GM23338 (cell line): Measurements from ENCODE around the gene RNF181.

ENCODE experiments used
- CREB1 ChIP-seq: fragments of 250-450 bp; sonication (Bioruptor Pico); IDR thresholded peaks from 2 replicates; pipeline ENCODE4 v1.5.0; 2020; ENCODE audit warnings: low read depth, mild to moderate bottlenecking, moderate library complexity
- EZH2 ChIP-seq: fragments of 200-600 bp; sonication (generic); IDR thresholded peaks from one replicate; pipeline ENCODE4 v1.8.0; 2017; ENCODE audit warnings: antibody characterized with exemption, mild to moderate bottlenecking, low read depth; ENCODE audit not compliant: unreplicated experiment
- EZH2phosphoT487 ChIP-seq: fragments of 200-600 bp; sonication (generic); IDR thresholded peaks from one replicate; pipeline ENCODE4 v1.8.1; 2018; ENCODE audit warnings: antibody characterized with exemption; ENCODE audit not compliant: unreplicated experiment
- JUNB ChIP-seq: IDR thresholded peaks from one replicate; pipeline ENCODE4 v1.6.1; 2016; ENCODE audit warnings: antibody characterized with exemption; ENCODE audit not compliant: unreplicated experiment
- POLR2AphosphoS5 ChIP-seq: IDR thresholded peaks from 2 replicates; pipeline ENCODE4 v1.6.1; 2016; ENCODE audit warnings: antibody characterized with exemption, low read depth
- STAT1 ChIP-seq: IDR thresholded peaks from one replicate; pipeline ENCODE4 v1.6.1; 2016; ENCODE audit warnings: antibody characterized with exemption; ENCODE audit not compliant: unreplicated experiment
- ZNF114 ChIP-seq: fragments of 250-450 bp; sonication (Bioruptor Pico); IDR thresholded peaks from 2 replicates; pipeline ENCODE4 v1.5.0; 2020; ENCODE audit warnings: mild to moderate bottlenecking, moderate library complexity
- ZNF331 ChIP-seq: fragments of 250-450 bp; sonication (Bioruptor Pico); IDR thresholded peaks from 2 replicates; pipeline ENCODE4 v1.5.0; 2020; ENCODE audit warnings: low read depth, mild to moderate bottlenecking, moderate library complexity
- TF ChIP-seq, protein P1 (sequence below), 2 experiments: fragments of 200-600 bp in 1 of 2; sonication (generic) in 1 of 2; conservative IDR thresholded peaks; 2 replicates each; pipeline versions ENCODE4 v1.5.1 to v1.6.1; 2016 to 2017; ENCODE audit warnings: antibody characterized with exemption in 2 of 2, low read depth in 2 of 2, mild to moderate bottlenecking in 2 of 2, moderate library complexity in 1 of 2
- TF ChIP-seq, protein P2 (sequence below): IDR thresholded peaks from one replicate; pipeline ENCODE4 v1.6.1; 2018; ENCODE audit warnings: antibody characterized with exemption; ENCODE audit not compliant: unreplicated experiment
- TF ChIP-seq, protein P3 (sequence below): fragments of 250-450 bp; sonication (Bioruptor Pico); IDR thresholded peaks from 2 replicates; pipeline ENCODE4 v1.5.0; 2020; ENCODE audit warnings: mild to moderate bottlenecking, moderate library complexity

DNA sequence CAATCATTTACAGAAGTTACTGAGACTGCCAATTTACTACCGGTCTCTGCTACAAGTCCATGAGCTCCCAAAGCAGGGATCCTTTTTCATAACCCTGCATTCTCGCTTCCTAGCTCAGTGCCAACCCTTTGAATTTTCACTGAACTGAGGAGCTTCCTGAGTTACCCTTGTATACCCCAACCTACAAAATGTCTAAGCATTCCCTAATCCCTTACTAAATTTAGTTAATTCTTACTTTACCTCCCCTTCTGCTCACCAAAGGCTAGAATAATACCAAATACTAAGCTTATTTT, 47.0 kb upstream of the RNF181 start:
- TF ChIP-seq, protein P1, sequence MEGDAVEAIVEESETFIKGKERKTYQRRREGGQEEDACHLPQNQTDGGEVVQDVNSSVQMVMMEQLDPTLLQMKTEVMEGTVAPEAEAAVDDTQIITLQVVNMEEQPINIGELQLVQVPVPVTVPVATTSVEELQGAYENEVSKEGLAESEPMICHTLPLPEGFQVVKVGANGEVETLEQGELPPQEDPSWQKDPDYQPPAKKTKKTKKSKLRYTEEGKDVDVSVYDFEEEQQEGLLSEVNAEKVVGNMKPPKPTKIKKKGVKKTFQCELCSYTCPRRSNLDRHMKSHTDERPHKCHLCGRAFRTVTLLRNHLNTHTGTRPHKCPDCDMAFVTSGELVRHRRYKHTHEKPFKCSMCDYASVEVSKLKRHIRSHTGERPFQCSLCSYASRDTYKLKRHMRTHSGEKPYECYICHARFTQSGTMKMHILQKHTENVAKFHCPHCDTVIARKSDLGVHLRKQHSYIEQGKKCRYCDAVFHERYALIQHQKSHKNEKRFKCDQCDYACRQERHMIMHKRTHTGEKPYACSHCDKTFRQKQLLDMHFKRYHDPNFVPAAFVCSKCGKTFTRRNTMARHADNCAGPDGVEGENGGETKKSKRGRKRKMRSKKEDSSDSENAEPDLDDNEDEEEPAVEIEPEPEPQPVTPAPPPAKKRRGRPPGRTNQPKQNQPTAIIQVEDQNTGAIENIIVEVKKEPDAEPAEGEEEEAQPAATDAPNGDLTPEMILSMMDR (conservative IDR thresholded peaks at IDR 0.05; ENCODE audit: low read depth in 2 of 2): no peak
- TF ChIP-seq, protein P2, sequence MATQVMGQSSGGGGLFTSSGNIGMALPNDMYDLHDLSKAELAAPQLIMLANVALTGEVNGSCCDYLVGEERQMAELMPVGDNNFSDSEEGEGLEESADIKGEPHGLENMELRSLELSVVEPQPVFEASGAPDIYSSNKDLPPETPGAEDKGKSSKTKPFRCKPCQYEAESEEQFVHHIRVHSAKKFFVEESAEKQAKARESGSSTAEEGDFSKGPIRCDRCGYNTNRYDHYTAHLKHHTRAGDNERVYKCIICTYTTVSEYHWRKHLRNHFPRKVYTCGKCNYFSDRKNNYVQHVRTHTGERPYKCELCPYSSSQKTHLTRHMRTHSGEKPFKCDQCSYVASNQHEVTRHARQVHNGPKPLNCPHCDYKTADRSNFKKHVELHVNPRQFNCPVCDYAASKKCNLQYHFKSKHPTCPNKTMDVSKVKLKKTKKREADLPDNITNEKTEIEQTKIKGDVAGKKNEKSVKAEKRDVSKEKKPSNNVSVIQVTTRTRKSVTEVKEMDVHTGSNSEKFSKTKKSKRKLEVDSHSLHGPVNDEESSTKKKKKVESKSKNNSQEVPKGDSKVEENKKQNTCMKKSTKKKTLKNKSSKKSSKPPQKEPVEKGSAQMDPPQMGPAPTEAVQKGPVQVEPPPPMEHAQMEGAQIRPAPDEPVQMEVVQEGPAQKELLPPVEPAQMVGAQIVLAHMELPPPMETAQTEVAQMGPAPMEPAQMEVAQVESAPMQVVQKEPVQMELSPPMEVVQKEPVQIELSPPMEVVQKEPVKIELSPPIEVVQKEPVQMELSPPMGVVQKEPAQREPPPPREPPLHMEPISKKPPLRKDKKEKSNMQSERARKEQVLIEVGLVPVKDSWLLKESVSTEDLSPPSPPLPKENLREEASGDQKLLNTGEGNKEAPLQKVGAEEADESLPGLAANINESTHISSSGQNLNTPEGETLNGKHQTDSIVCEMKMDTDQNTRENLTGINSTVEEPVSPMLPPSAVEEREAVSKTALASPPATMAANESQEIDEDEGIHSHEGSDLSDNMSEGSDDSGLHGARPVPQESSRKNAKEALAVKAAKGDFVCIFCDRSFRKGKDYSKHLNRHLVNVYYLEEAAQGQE: no peak
- TF ChIP-seq EZH2 (no peak), EZH2phosphoT487 (no peak), POLR2AphosphoS5 (no peak), CREB1 (no peak), ZNF331 (no peak), STAT1 (no peak), JUNB (no peak), ZNF114 (CRISPR knock-in tag) (no peak)
- TF ChIP-seq, protein P3, sequence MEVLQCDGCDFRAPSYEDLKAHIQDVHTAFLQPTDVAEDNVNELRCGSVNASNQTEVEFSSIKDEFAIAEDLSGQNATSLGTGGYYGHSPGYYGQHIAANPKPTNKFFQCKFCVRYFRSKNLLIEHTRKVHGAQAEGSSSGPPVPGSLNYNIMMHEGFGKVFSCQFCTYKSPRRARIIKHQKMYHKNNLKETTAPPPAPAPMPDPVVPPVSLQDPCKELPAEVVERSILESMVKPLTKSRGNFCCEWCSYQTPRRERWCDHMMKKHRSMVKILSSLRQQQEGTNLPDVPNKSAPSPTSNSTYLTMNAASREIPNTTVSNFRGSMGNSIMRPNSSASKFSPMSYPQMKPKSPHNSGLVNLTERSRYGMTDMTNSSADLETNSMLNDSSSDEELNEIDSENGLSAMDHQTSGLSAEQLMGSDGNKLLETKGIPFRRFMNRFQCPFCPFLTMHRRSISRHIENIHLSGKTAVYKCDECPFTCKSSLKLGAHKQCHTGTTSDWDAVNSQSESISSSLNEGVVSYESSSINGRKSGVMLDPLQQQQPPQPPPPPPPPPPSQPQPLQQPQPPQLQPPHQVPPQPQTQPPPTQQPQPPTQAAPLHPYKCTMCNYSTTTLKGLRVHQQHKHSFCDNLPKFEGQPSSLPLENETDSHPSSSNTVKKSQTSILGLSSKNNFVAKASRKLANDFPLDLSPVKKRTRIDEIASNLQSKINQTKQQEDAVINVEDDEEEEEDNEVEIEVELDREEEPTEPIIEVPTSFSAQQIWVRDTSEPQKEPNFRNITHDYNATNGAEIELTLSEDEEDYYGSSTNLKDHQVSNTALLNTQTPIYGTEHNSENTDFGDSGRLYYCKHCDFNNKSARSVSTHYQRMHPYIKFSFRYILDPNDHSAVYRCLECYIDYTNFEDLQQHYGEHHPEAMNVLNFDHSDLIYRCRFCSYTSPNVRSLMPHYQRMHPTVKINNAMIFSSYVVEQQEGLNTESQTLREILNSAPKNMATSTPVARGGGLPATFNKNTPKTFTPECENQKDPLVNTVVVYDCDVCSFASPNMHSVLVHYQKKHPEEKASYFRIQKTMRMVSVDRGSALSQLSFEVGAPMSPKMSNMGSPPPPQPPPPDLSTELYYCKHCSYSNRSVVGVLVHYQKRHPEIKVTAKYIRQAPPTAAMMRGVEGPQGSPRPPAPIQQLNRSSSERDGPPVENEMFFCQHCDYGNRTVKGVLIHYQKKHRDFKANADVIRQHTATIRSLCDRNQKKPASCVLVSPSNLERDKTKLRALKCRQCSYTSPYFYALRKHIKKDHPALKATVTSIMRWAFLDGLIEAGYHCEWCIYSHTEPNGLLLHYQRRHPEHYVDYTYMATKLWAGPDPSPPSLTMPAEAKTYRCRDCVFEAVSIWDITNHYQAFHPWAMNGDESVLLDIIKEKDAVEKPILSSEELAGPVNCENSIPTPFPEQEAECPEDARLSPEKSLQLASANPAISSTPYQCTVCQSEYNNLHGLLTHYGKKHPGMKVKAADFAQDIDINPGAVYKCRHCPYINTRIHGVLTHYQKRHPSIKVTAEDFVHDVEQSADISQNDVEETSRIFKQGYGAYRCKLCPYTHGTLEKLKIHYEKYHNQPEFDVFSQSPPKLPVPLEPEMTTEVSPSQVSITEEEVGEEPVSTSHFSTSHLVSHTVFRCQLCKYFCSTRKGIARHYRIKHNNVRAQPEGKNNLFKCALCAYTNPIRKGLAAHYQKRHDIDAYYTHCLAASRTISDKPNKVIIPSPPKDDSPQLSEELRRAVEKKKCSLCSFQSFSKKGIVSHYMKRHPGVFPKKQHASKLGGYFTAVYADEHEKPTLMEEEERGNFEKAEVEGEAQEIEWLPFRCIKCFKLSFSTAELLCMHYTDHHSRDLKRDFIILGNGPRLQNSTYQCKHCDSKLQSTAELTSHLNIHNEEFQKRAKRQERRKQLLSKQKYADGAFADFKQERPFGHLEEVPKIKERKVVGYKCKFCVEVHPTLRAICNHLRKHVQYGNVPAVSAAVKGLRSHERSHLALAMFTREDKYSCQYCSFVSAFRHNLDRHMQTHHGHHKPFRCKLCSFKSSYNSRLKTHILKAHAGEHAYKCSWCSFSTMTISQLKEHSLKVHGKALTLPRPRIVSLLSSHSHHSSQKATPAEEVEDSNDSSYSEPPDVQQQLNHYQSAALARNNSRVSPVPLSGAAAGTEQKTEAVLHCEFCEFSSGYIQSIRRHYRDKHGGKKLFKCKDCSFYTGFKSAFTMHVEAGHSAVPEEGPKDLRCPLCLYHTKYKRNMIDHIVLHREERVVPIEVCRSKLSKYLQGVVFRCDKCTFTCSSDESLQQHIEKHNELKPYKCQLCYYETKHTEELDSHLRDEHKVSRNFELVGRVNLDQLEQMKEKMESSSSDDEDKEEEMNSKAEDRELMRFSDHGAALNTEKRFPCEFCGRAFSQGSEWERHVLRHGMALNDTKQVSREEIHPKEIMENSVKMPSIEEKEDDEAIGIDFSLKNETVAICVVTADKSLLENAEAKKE (CRISPR knock-in tag): no peak
